Measurements from ENCODE around the gene EPHB1. TPM values are rescaled to one million over a fixed set of nuclear protein-coding genes. Genes with fewer than 3 reads are reported as not detected.
A peak's percentile ranks its signal among the peaks of the same experiment; 100 is the strongest.

The EPHB1 gene
- total and polyA plus RNA-seq, 9 donors = 3.5 to 53.4 (median 34.4) TPM

DNA sequence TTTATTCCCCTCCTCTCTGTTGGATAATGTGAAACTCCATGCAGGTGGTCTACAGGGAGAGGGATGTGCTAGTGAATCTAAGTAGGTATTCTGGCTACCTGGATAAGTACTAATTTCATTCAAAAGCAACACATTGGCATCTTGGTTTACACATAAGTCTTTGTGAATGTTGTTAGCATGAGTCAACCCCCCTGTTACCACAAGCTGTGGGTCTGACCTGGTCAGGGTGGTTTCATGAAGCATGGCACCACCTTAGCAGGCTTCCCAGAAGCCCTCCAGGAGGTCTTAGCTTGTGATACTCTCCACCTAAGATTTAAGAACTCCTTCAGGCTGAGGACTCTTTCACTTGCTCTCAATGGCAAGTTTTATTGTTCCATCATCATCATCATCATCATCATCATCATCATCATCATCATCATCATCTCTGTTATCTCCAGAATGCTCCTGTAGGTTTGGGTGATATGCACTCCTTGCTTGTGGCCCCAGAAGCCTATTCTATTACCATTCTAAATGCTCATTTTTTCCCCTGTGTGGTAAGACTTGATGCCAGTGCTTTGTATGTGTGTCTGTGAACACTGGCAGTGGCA, 62.8 kb downstream of the EPHB1 start:
- no peaks in the 10 kb centered on the region for H3K9me3 ChIP-seq (replicated peaks; ENCODE audit: control insufficient read depth, low read depth, low read length)
- DNase-seq = no peak

DNA sequence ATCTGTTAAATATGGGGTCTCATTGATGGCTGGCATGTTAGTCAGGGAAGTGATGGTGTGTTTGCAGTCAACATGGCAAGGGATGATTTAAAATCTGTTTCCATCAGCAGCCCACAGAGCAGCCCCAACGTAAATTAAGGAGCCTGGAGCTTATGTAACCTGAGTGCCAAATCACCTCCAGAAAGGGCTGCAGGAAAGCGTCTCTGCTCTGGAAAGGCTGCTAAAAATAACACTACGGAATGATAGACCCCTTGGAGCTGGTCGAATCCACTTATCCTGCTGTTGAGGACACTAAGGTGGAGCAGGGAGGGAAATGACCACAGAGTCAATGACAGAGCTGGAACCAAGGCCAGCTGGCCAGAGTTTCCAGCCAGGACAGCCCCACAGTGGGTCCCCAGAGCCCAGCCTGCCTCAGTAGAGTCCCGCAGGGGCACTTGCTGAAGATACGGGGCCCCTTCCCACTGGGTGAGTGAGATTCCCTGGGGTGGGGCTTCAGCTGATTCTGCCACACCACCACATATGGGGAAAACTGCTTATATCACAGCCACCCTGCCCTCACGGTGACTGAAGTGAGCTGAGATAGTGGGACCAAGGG, 63.5 kb downstream of the EPHB1 start:
- Histone ChIP-seq H3K27me3 (ENCODE audit: control insufficient read depth, insufficient read depth, low read length) (no peaks in the 10 kb centered on the region), H3K27ac (ENCODE audit: low read length) (no peak overlapping the region), H3K4me3 (ENCODE audit: low read length) (no peak overlapping the region), H3K9me3 (replicated peaks; ENCODE audit: control insufficient read depth, low read depth, low read length) (no peaks in the 10 kb centered on the region), H3K4me1 (ENCODE audit: control insufficient read depth, insufficient read depth, low read length) (no peaks in the 10 kb centered on the region), H3K36me3 (ENCODE audit: control insufficient read depth, insufficient read depth, low read length) (no peaks in the 10 kb centered on the region)
- no peak for DNase-seq
- WGBS (ENCODE audit: insufficient coverage) = 23% methylated on average over 4 of the region's 7 CpGs

More for the DNA sequence above, 62.8 kb downstream of the EPHB1 start:
- Histone ChIP-seq H3K27ac (ENCODE audit: low read length) (no peak overlapping the region), H3K36me3 (ENCODE audit: control insufficient read depth, insufficient read depth, low read length) (no peaks in the 10 kb centered on the region), H3K4me3 (ENCODE audit: low read length) (no peak overlapping the region), H3K27me3 (ENCODE audit: control insufficient read depth, insufficient read depth, low read length) (no peaks in the 10 kb centered on the region), H3K4me1 (ENCODE audit: control insufficient read depth, insufficient read depth, low read length) (no peaks in the 10 kb centered on the region)

DNA sequence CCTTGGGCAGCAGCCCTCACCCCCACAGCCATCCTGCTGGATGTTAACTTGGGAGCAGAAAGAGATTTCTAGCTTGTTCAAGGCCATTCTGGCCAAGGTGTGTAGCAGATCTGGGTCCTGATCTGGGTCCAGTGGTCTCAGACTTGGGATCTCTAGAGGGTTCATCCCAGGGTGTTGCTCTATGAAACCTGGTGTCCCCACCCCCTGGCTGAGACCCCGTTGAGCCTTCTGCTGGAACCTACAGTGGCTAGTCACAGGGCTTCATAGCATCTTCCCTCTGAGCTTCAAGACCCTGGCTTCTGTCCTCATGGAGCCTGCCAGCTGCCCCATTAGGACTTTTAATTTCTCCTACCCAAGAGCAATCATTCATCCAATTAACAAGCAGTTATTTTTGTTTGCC, 64.3 kb downstream of the EPHB1 start:
- H3K4me3 ChIP-seq (ENCODE audit: low read length) = no peak overlapping the region
- no peak overlapping the region for H3K27ac ChIP-seq (ENCODE audit: low read length)
- no peak for DNase-seq
- H3K4me1 ChIP-seq (ENCODE audit: control insufficient read depth, insufficient read depth, low read length) = no peaks in the 10 kb centered on the region
- 60% methylated on average over 1 of the region's 1 CpG for WGBS (ENCODE audit: insufficient coverage)
- no peaks in the 10 kb centered on the region for H3K9me3 ChIP-seq (replicated peaks; ENCODE audit: control insufficient read depth, low read depth, low read length)
- no peaks in the 10 kb centered on the region for H3K36me3 ChIP-seq (ENCODE audit: control insufficient read depth, insufficient read depth, low read length)
- no peaks in the 10 kb centered on the region for H3K27me3 ChIP-seq (ENCODE audit: control insufficient read depth, insufficient read depth, low read length)

DNA sequence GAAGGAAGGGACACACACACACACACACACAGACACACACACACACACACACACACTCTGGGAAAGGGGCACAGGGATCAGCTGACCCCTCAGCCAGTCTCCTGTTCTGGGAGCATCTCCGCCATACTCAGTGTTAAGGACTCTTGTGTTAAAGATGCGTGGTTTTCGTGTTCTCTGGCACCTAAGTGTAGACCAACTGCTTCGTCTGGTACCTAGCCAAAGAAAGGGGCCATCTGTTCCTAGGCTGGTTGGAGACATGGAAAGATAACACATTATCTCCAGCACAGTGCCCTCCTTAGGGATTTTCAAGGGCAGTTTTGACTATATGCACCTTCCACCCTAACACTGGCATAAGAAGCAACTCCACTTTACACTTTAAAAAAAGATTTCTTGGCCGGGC, 65.1 kb downstream of the EPHB1 start:
- peak; percentile 27 for DNase-seq
- Histone ChIP-seq H3K9me3 (replicated peaks; ENCODE audit: control insufficient read depth, low read depth, low read length) (no peaks in the 10 kb centered on the region), H3K36me3 (ENCODE audit: control insufficient read depth, insufficient read depth, low read length) (no peaks in the 10 kb centered on the region), H3K27ac (ENCODE audit: low read length) (no peak overlapping the region), H3K4me1 (ENCODE audit: control insufficient read depth, insufficient read depth, low read length) (no peaks in the 10 kb centered on the region), H3K4me3 (ENCODE audit: low read length) (no peak overlapping the region), H3K27me3 (ENCODE audit: control insufficient read depth, insufficient read depth, low read length) (no peaks in the 10 kb centered on the region)
- no CpG with 5 or more reads among the region's 5 CpGs for WGBS (ENCODE audit: insufficient coverage)

DNA sequence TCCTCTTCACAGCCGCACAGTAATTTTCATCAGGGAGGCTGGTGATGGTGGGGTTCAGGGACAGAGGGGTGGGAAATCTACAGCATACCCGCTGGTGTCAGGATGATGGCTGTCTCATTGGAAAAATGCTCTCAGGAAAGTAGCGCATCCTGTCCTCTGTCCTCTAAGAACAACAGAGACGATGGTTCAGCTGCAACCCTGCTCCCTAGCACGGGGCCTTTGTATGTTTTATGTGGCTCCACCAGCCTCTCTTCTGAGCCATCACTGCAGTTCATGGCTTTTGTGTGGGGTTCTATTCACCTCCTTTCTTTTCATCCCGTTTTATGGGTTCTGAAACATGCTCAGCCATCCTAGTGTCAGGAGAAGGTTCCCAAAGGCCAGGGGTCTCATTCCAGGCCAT, 68.9 kb downstream of the EPHB1 start:
- Histone ChIP-seq H3K4me3 (ENCODE audit: low read length) (no peak overlapping the region), H3K9me3 (replicated peaks; ENCODE audit: control insufficient read depth, low read depth, low read length) (no peaks in the 10 kb centered on the region), H3K36me3 (ENCODE audit: control insufficient read depth, insufficient read depth, low read length) (no peaks in the 10 kb centered on the region), H3K27ac (ENCODE audit: low read length) (no peak overlapping the region), H3K4me1 (ENCODE audit: control insufficient read depth, insufficient read depth, low read length) (no peaks in the 10 kb centered on the region), H3K27me3 (ENCODE audit: control insufficient read depth, insufficient read depth, low read length) (no peaks in the 10 kb centered on the region)
- no peak for DNase-seq
- 60% methylated on average over 6 of the region's 6 CpGs for WGBS (ENCODE audit: insufficient coverage)

DNA sequence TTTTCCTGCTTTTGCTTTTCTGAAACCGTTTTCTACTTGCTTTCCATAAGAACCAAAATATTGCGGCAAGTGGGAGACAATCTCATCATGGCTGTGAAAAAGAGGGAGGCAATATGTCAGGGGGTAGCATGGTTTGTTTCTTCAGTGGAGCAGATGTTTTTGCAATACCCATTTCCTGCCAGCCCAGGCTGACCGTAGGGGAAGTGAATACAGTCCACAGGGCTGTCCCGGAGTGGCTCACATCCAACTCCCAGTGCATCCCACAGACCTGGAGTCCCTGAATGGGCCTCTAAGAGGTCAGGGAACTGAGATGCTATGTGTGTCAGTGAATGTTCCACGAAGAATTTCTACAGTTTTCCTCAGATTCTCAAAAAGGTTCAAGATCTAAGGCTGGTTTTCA, 69.6 kb downstream of the EPHB1 start:
- Histone ChIP-seq H3K36me3 (ENCODE audit: control insufficient read depth, insufficient read depth, low read length) (no peaks in the 10 kb centered on the region), H3K4me3 (ENCODE audit: low read length) (no peak overlapping the region), H3K27ac (ENCODE audit: low read length) (no peak overlapping the region), H3K9me3 (replicated peaks; ENCODE audit: control insufficient read depth, low read depth, low read length) (no peaks in the 10 kb centered on the region), H3K4me1 (ENCODE audit: control insufficient read depth, insufficient read depth, low read length) (no peaks in the 10 kb centered on the region), H3K27me3 (ENCODE audit: control insufficient read depth, insufficient read depth, low read length) (no peaks in the 10 kb centered on the region)
- WGBS (ENCODE audit: insufficient coverage) = no CpG with 5 or more reads among the region's 5 CpGs
- peak; percentile 42 for DNase-seq

DNA sequence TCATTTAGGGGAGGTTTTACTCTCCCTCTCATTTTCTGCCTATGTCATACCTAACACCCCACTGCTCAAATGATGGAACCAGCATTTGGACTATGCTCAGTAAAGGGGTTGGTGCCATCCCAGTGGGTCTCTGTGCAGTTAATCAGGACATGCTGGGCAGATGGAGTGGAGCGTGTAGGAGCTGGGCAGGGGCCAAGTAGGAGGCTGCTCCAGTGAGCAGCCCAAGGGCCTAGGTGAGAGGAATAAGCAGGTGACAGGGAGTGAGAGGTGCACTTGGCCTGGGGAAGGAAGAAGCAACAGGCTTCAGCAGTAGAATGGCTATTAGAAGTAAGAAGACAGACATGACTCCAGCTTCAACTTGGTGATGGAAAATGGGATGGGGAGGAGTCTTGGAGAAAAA, 72.2 kb downstream of the EPHB1 start:
- H3K27me3 ChIP-seq (ENCODE audit: control insufficient read depth, insufficient read depth, low read length) = no peaks in the 10 kb centered on the region
- H3K9me3 ChIP-seq (replicated peaks; ENCODE audit: control insufficient read depth, low read depth, low read length) = no peaks in the 10 kb centered on the region
- WGBS (ENCODE audit: insufficient coverage) = 76% methylated on average over 1 of the region's 1 CpG
- H3K36me3 ChIP-seq (ENCODE audit: control insufficient read depth, insufficient read depth, low read length) = no peaks in the 10 kb centered on the region
- DNase-seq = no peak
- H3K4me1 ChIP-seq (ENCODE audit: control insufficient read depth, insufficient read depth, low read length) = no peaks in the 10 kb centered on the region
- no peak overlapping the region for H3K4me3 ChIP-seq (ENCODE audit: low read length)
- H3K27ac ChIP-seq (ENCODE audit: low read length) = no peak overlapping the region

DNA sequence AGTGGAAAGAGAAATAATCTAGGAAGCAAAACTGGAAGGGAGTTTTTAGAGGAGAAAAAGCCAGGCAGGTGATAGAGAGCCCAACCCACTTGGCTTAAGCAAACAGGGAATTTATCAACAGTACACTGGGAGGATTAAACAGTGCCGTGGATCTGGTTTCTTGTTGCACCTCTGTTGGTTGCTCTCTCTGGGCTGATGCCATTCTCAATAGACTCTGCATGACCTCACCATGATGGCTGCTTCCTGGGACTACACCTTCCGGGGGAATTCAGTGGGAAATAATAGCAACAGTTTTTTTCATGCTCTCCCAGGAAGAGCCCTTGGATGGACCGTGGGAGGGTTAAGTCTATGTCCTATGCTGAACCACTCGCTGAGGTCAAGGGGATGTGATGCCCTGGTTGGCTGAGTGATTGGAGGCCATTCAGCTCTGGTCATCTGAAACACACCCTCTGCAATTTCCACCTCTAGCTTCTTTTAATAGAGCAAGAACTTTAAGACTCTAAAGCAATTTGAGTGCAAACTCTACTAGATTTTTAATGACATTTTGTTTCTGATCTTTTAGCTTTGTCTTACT, 74.2 kb downstream of the EPHB1 start:
- no peak for DNase-seq
- H3K4me3 ChIP-seq (ENCODE audit: low read length) = no peak overlapping the region
- H3K27me3 ChIP-seq (ENCODE audit: control insufficient read depth, insufficient read depth, low read length) = no peaks in the 10 kb centered on the region
- no peaks in the 10 kb centered on the region for H3K36me3 ChIP-seq (ENCODE audit: control insufficient read depth, insufficient read depth, low read length)
- H3K4me1 ChIP-seq (ENCODE audit: control insufficient read depth, insufficient read depth, low read length) = no peaks in the 10 kb centered on the region
- WGBS (ENCODE audit: insufficient coverage) = 80% methylated on average over 1 of the region's 4 CpGs
- H3K9me3 ChIP-seq (replicated peaks; ENCODE audit: control insufficient read depth, low read depth, low read length) = no peaks in the 10 kb centered on the region
- no peak overlapping the region for H3K27ac ChIP-seq (ENCODE audit: low read length)

DNA sequence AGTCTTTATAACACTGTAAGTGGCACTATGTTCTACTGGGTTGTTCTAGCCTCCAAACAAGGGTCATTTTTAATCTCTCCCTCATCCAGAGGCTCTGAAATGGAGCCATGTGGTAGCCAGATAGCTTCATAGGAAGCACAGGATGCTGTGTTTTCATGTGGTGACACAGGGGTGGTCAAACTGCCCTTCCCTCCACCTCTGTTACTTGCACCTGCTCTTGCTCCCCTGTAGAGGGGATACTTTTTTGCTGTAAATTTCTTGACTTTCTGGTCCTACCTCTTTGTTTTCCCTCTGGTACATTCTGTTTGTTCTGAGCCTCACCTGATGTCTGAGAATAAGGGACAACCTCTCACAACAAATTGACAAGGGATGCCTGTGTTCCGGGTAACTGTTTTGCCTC, 76.8 kb downstream of the EPHB1 start:
- H3K27ac ChIP-seq (ENCODE audit: low read length) = no peak overlapping the region
- no peaks in the 10 kb centered on the region for H3K27me3 ChIP-seq (ENCODE audit: control insufficient read depth, insufficient read depth, low read length)
- no peak overlapping the region for H3K4me3 ChIP-seq (ENCODE audit: low read length)
- no peak for DNase-seq
- H3K4me1 ChIP-seq (ENCODE audit: control insufficient read depth, insufficient read depth, low read length) = peaks cover 10% of the 10 kb centered on the region
- H3K36me3 ChIP-seq (ENCODE audit: control insufficient read depth, insufficient read depth, low read length) = no peaks in the 10 kb centered on the region
- WGBS (ENCODE audit: insufficient coverage) = no CpG with 5 or more reads among the region's 1 CpG
- no peaks in the 10 kb centered on the region for H3K9me3 ChIP-seq (replicated peaks; ENCODE audit: control insufficient read depth, low read depth, low read length)

DNA sequence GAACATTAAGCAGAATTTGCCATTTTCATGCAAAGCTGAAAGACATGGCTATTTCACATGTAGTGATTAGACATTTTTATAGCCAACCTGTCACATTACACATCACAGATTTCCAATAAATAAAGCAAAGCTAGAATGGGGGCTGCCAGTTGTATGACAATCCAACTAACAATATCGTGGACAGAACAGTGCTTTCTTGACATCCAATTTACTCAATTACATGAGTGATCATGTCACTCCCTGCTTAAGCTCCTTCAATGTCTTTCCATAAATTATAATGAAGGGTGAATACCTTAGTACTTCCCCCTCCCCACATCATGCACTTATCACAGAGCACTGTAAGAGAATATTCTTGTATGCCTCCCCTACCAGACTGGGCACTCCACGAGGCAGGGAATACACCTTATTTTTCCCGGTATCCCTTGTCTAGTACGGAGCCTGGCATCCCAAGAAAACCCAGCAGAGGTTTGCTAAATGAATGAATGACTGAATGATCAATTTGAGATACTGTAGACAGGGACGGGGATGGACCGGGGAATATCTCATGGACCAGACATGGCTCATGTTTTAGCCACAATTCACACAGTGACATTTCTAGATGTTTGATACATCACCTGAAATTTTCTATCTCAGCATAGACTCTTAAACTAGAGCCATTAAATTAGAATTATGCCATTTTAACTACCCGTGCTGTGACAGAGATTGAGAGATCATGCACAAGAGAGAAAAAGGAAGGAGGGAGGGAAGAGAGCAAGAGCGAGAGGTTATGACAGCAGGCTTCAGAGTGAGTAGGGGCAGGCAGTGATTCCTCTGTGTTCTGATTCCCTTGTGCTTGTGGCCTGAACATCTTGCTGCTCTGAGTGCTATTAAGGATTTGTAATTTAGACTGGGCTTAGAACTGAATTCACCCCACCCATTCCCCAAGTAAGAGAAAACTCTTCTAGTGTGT, 77.7 kb downstream of the EPHB1 start:
- H3K4me3 ChIP-seq (ENCODE audit: low read length) = no peak overlapping the region
- 95% methylated on average over 6 of the region's 8 CpGs for WGBS (ENCODE audit: insufficient coverage)
- H3K36me3 ChIP-seq (ENCODE audit: control insufficient read depth, insufficient read depth, low read length) = no peaks in the 10 kb centered on the region
- no peak for DNase-seq
- H3K4me1 ChIP-seq (ENCODE audit: control insufficient read depth, insufficient read depth, low read length) = peaks cover 10% of the 10 kb centered on the region
- no peaks in the 10 kb centered on the region for H3K27me3 ChIP-seq (ENCODE audit: control insufficient read depth, insufficient read depth, low read length)
- no peak overlapping the region for H3K27ac ChIP-seq (ENCODE audit: low read length)
- no peaks in the 10 kb centered on the region for H3K9me3 ChIP-seq (replicated peaks; ENCODE audit: control insufficient read depth, low read depth, low read length)
